Fibroblast of pulmonary artery (primary cell): ENCODE data around the gene PNKP.

Experiments used
- DNase-seq: peaks from one replicate; pipeline ENCODE4 v3.0.0-alpha.2; 2010; ENCODE audit warnings: low read depth
- H3K4me3 ChIP-seq: replicated peaks from 2 replicates; pipeline ENCODE4 v1.5.1; 2011; ENCODE audit warnings: low read depth, mild to moderate bottlenecking, control low read depth, low read length, moderate library complexity
- TF ChIP-seq, protein P1 (sequence below): IDR thresholded peaks from 2 replicates; pipeline ENCODE4 v1.5.1; 2011; ENCODE audit warnings: mild to moderate bottlenecking, control low read depth, low read length, inconsistent platforms; ENCODE audit errors: missing control alignments

Gene PNKP

DNA sequence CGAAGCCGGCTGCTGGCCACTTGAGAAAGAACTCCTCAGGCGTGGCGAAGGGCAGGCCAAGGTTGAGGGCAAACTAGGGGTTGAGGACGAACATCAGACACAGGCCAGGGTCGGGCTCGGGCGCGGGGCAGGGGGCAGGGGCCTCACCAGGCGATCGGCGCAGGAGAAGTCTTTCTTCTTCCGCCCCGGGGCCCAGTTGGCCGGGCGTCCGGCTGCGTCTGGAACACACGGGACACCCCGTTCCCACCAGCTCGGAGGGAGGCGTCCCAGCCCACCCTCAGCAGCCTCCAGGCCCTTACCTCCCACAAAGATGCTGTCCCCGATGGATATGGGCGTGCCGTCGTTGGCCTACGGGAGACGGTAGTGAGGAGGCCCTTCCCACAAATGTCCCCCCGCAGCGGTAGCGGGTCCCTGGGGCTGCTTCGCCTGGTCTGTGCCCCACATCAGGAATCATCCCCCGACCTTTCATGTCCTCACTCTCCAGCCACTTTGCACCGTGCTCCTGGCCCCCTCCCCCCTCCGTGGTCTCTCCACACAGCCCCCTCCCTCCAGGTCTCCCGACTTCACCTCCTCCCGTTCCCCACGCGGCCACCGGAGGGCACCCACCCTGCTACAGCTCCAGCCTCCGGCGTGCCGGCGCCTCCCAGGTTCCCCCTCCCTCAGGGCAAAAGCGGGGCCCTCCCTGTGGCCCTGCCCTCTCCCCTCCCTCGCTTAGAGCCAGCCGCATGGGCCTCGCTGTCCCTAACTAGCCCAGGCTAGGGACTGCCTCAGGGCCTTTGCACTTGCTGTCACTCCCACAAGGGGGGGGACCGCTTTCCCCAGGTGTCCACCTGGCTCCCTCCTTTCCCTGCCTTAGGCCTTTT is 4.8 kb downstream of the PNKP start:
- TF ChIP-seq, protein P1, sequence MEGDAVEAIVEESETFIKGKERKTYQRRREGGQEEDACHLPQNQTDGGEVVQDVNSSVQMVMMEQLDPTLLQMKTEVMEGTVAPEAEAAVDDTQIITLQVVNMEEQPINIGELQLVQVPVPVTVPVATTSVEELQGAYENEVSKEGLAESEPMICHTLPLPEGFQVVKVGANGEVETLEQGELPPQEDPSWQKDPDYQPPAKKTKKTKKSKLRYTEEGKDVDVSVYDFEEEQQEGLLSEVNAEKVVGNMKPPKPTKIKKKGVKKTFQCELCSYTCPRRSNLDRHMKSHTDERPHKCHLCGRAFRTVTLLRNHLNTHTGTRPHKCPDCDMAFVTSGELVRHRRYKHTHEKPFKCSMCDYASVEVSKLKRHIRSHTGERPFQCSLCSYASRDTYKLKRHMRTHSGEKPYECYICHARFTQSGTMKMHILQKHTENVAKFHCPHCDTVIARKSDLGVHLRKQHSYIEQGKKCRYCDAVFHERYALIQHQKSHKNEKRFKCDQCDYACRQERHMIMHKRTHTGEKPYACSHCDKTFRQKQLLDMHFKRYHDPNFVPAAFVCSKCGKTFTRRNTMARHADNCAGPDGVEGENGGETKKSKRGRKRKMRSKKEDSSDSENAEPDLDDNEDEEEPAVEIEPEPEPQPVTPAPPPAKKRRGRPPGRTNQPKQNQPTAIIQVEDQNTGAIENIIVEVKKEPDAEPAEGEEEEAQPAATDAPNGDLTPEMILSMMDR: no peak
- no peak for DNase-seq

DNA sequence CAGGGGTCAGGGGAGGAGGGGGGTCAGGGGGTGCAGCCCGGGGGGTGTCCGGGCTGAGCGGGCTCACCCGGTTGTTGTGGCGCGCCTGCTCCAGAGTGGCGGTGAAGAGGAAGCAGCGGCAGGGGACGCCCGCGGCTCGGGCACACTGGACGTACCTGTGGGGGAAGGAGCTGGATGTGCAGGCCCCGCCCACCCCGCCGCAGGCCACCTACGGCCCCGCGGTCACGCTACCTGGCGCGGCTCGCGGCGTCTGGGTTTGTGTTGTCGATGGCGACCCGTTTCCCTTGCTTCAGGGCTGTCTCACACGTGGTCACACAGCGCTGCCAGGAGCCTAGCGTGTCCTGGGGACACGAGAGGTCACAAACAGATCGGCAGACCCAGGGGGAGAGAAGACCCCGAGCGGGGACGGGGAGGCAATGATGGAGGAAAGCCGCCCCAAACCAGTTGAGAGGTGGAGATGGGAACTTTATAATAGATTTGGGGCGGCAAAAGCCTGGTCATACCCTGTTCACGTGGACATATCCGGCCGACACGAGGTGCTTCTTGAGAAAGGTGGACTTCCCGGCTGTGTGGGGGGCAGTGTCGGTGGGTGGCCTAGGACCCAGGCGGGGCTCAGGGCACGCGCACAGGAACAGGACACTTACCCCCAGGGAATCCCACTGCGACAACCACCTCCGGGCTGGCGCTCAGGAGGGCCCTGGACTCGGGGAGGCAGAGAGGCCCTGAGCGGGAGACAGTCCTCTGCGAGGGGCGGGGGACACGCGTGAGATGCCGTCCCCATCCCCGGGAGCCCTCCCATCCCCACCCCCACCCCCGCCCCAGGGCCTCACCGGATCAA is 5.6 kb downstream of the PNKP start:
- no peak for DNase-seq
- TF ChIP-seq, protein P1: no peak
- no peak overlapping the region for H3K4me3 ChIP-seq

More for the DNA sequence above, 4.8 kb downstream of the PNKP start:
- H3K4me3 ChIP-seq: no peak overlapping the region

DNA sequence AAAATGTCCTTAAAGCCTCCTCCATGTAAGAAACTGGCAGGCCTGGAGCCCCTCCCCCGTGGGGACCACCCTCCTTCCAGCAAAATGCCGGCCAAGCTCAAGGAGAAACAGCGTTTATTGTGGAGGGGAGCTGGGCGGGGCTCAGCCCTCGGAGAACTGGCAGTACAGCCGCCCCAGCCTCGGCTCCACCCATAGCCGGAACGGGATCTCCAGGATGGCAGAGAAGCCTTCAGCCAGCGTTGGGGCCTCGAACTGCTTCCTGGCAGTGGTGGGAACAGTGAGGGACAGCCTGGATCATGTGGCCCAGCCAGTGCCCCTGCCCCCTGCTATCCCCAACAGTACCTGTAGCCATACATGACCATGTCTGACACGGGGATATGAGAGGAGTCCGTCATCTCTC is 6.3 kb downstream of the PNKP start:
- DNase-seq: no peak
- H3K4me3 ChIP-seq: no peak overlapping the region
- TF ChIP-seq, protein P1: no peak

DNA sequence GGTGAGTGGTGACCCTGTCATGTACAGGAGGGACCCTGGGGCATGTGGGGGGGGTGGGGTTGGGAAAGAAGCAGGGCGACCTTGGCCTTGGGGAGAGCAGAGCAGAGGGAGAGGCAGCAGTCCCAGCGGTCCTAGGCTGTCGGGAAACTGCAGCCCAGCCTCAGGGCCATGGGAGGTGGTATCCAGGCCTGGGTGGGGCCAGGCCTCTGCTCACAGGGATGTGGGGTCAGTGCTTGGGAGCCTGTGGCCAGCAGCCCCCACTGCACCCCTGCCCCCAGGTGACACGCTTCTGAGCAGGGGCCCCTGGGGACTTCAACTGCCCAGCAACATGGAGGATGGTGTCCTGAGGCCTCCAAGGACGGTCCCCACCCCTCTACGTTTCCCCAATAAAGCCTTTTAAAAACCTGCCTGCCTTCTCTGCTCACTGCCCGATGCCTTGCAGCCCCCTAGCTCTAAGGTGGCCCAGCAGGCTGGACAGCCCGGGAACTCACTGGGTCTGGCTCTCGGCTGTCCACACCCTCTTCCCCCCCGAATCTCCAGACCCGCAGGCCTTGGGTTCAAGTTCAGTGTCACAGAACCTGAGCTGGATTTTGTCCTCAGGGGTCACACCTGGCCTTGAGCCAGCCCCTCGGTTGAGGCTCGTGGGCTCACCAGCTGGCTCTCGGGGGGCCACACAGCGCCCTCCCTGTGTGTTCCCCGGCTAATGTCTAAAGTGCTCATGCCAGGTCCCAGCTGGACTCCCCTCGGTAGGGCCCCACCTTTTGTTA is 6.9 kb downstream of the PNKP start:
- TF ChIP-seq, protein P1: no peak
- DNase-seq: no peak
- H3K4me3 ChIP-seq: no peak overlapping the region

DNA sequence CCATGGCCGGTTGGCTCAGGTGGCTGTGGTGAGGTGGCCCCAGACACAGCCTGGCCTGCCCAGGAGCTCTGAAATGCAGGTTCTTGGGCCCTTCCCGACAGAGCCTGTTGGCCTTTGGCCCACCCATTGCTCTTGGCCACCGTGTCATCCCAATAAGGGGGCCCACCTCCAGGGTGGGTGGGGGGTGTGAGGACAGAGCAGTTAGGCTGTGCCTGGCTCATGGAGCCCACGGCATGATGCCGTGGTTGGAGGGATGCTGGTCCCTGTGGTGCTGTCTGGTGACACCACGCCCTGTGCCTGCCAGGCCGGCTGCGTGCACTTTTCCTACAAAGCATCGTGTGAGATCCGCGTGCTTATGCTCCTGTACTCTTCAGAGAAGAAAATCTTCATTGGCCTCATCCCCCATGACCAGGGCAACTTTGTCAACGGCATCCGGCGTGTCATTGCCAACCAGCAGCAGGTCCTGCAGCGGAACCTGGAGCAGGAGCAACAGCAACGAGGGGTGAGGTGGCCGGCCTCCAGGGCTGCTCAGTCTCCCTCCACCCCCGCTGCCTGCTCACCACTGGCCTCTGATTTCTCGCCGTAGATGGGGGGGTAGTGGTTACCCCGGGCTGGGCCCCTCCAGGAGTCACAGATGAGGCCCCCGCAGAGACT is 7.6 kb downstream of the PNKP start:
- H3K4me3 ChIP-seq: no peak overlapping the region

More for the DNA sequence above, 7.6 kb downstream of the PNKP start:
- DNase-seq: no peak
- TF ChIP-seq, protein P1: no peak
